GM12891 (cell line): ENCODE measurements around the gene SLC6A19.

ENCODE experiments used
- PAX5 ChIP-seq: IDR thresholded peaks from 2 replicates; pipeline ENCODE4 v1.6.1; 2011; ENCODE audit warnings: low read length, moderate library complexity, mild to moderate bottlenecking; ENCODE audit not compliant: insufficient read depth, severe bottlenecking
- POLR2A ChIP-seq: IDR thresholded peaks from 2 replicates; pipeline ENCODE4 v1.6.1; 2011; ENCODE audit warnings: low read depth, low read length, control low read depth
- POLR2AphosphoS5 ChIP-seq: IDR thresholded peaks from 2 replicates; pipeline ENCODE4 v1.6.1; 2011; ENCODE audit warnings: low read depth, low read length, control low read depth
- SPI1 ChIP-seq: IDR thresholded peaks from 2 replicates; pipeline ENCODE4 v1.6.1; 2011; ENCODE audit warnings: low read depth, low read length, control low read depth
- TAF1 ChIP-seq: IDR thresholded peaks from 2 replicates; pipeline ENCODE4 v1.6.1; 2011; ENCODE audit warnings: low read depth, low read length, control low read depth

- TF ChIP-seq POLR2AphosphoS5 (no peak), POLR2A (no peak), TAF1 (no peak), SPI1 (peak; percentile 90), PAX5 (no peak)
These were observed 10.6 kb upstream of the SLC6A19 start for GRCh38 chr5:1190837-1191239.
